ENCODE data around the gene FHIT.

GRCh38 chr3:59817511-59817910 lies 1433.7 kb downstream of the FHIT start:
- TF ChIP-seq CTCF (IDR thresholded peaks at IDR 0.05; ENCODE audit: poor library complexity) (no peak), EZH2 (IDR thresholded peaks at IDR 0.05; ENCODE audit: borderline replicate concordance) (no peak)

Measured in hepatocyte (in vitro differentiated cells).